SK-N-MC (cell line): ENCODE results near the gene JAZF1.

Experiments used
- DNase-seq: peaks from one replicate; pipeline ENCODE4 v3.0.0-alpha.2; 2011; ENCODE audit warnings: low read depth, low spot score
- H3K27ac ChIP-seq: fragments of 200-600 bp; sonication (generic); 2 replicates; pipeline ENCODE4 v1.5.1; 2016; ENCODE audit warnings: mixed run types
- H3K36me3 ChIP-seq: fragments of 200-600 bp; sonication (generic); 2 replicates; pipeline ENCODE4 v1.6.1; 2017; ENCODE audit warnings: antibody characterized with exemption, low read length, mixed read lengths; ENCODE audit not compliant: insufficient read depth
- H3K4me3 ChIP-seq: fragments of 200-600 bp; sonication (generic); 2 replicates; pipeline ENCODE4 v1.5.1; 2016
- H3K9ac ChIP-seq: fragments of 200-600 bp; sonication (generic); 2 replicates; pipeline ENCODE4 v1.8.0; 2017; ENCODE audit warnings: mixed run types, mixed read lengths; ENCODE audit not compliant: insufficient read length
- H3K9me3 ChIP-seq: fragments of 200-600 bp; sonication (generic); 2 replicates; pipeline ENCODE4 v1.6.1; 2017; ENCODE audit warnings: low read depth, mild to moderate bottlenecking, antibody characterized with exemption, low read length, moderate library complexity, mixed read lengths
- EZH2 ChIP-seq: fragments of 200-600 bp; sonication (generic); IDR thresholded peaks from one replicate; pipeline ENCODE4 v1.6.1; 2017; ENCODE audit warnings: antibody characterized with exemption
- FOXP2 ChIP-seq: optimal IDR thresholded peaks from 2 replicates; pipeline ENCODE3; 2011; ENCODE audit warnings: mild to moderate bottlenecking, moderate library complexity; ENCODE audit not compliant: insufficient read depth; ENCODE audit errors: extremely low read length, control extremely low read depth
- POLR2AphosphoS5 ChIP-seq: IDR thresholded peaks from 2 replicates; pipeline ENCODE4 v1.6.1; 2012; ENCODE audit warnings: mild to moderate bottlenecking, low read depth, low read length, borderline replicate concordance

Gene JAZF1

DNA sequence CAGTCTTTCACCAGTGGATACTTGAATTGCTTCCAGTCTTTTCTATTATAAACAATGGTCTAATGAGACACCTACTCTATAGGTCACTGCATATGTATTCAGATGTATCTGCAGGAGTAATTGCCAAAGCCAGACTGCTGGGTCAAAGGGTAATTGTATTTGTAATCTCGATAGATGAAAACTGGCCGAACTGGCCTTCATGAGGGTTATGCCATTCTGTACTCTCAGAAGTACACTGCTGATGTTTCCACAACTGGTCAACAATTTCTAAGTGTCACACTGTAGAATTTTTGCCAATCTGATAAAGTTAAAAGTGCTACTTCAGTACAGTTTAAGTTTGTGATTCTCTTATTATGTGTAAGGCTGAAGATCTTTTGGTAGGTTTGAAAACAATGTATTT lies 64.6 kb downstream of the JAZF1 start:
- TF ChIP-seq EZH2, result no peak
- no peak for TF ChIP-seq POLR2AphosphoS5
- no peak for TF ChIP-seq FOXP2
- no peaks in the 10 kb centered on the region for H3K36me3 ChIP-seq
- H3K9ac ChIP-seq, result no peak overlapping the region
- no peak for DNase-seq
- H3K9me3 ChIP-seq, result no peaks in the 10 kb centered on the region
- no peak overlapping the region for H3K27ac ChIP-seq
- H3K4me3 ChIP-seq, result no peak overlapping the region

DNA sequence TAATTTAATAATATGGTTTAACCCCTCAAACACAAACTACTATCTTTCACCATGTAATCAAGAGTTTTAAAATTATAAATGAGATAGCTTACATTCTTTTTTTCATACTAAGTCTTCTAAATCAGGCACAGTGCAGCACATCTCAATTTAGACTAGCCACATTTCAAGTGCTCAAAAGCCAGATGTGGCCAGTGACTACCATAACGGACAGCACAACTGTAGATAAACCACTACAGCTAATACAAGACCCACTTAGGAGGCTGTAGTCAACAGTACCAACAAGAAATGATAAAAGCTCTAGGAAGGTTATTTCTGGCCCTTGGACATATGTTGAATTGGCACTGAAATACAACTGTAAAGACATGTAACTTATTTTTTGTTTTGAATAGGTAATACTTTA lies 65.3 kb downstream of the JAZF1 start:
- no peaks in the 10 kb centered on the region for H3K9me3 ChIP-seq

DNA sequence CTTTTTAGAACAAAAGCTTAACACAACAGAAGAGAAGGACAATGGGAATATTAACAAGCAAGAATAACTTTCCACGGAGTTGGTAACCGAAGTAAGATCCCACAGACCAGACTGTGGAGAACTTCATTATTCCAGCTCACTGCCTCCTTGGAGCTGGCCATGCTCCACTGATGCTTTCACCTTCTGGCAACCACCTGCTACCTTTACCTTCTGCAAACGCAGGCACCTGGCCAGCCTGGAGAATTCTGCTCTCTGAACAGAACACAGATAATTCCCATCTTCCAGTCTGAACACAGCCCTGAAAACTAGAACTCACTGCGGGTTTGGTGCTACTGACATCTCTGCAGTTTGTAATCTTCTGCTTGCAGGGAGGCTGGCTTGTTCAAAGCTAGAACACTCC lies 66.5 kb downstream of the JAZF1 start:
- no peak overlapping the region for H3K9ac ChIP-seq
- H3K36me3 ChIP-seq, result no peaks in the 10 kb centered on the region
- no peak for DNase-seq
- no peak overlapping the region for H3K27ac ChIP-seq
- no peak for TF ChIP-seq FOXP2
- TF ChIP-seq EZH2, result no peak
- TF ChIP-seq POLR2AphosphoS5, result no peak
- H3K9me3 ChIP-seq, result no peaks in the 10 kb centered on the region
- no peak overlapping the region for H3K4me3 ChIP-seq

More for the DNA sequence above, 65.3 kb downstream of the JAZF1 start:
- no peak overlapping the region for H3K27ac ChIP-seq
- no peak overlapping the region for H3K4me3 ChIP-seq
- no peak for DNase-seq
- H3K9ac ChIP-seq, result no peak overlapping the region
- no peak for TF ChIP-seq FOXP2
- no peak for TF ChIP-seq POLR2AphosphoS5
- no peak for TF ChIP-seq EZH2
- no peaks in the 10 kb centered on the region for H3K36me3 ChIP-seq

DNA sequence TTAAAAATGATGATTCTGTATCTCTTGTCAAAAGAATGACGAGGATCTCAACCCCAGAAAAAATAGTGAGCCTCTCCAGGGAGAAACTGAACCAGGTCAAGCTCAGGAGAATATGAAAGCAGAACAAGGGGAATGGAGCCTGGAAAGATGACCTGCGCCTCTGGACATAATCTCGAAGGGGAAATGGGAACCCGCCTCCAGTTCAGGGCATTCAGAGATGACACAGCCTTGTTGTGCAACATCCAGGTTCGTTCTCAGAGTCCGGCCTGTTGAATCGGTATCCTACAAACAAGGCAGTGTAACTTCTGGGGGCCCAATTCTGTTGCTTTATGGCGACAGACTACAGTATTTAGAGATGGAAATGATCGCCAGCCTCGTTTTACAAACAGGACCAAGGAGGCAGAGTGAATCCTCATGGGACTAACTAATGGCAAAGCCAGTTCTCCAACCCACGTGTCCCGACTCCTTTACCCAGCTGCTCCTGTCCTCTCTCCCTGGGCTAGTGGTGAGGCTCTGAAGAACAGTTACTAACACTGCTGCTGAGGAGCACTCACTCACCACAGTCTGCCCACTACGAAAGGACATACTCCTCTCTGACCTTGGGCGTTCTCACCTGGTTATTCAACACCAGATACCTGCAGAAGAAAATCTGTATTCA lies 67.6 kb downstream of the JAZF1 start:
- Histone ChIP-seq H3K36me3 (no peaks in the 10 kb centered on the region), H3K9ac (no peak overlapping the region), H3K9me3 (no peaks in the 10 kb centered on the region), H3K4me3 (no peak overlapping the region), H3K27ac (no peak overlapping the region)
- no peak for DNase-seq
- no peak for TF ChIP-seq FOXP2
- no peak for TF ChIP-seq EZH2
- TF ChIP-seq POLR2AphosphoS5, result no peak

DNA sequence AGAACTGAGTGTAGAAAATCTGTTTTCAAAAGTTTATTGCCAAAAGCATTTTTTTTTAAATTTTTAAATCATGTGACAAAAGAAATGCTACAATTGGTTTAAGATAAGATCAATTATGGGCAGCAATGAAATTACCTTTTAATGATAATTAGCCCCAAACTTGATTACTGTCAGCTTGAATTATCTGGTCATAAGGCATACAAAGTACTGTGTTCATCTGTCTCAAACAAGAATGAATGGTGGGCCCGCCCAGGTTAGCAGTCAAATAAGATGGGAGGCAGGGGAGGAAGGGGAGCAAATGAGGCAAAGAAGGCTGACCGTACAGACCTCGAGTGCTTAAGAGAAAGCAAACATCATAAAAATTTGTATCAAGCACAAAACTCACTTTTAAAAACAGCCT lies 68.1 kb downstream of the JAZF1 start:
- H3K4me3 ChIP-seq, result no peak overlapping the region
- H3K36me3 ChIP-seq, result no peaks in the 10 kb centered on the region
- no peaks in the 10 kb centered on the region for H3K9me3 ChIP-seq
- H3K27ac ChIP-seq, result no peak overlapping the region
- no peak for TF ChIP-seq EZH2
- TF ChIP-seq FOXP2, result no peak
- no peak overlapping the region for H3K9ac ChIP-seq
- DNase-seq, result no peak

DNA sequence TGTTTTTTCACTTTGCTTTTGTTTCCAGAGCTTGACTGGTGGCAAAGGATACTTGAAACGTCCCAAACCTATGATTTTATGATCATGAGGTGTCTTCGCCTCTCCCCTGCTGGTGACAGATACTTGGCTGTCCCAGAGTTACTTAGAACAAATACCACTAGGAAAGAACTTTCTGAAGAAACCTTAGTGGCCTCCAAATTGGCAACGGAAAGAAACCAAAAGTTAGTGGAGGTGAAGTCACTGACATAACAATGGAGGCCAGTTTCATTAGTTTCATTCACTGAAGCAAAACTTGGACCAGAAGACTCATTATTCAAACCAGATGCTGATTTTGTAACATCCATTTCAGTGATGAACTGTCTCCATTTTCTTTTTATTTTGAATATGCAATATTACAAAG lies 68.6 kb downstream of the JAZF1 start:
- no peak overlapping the region for H3K4me3 ChIP-seq
- H3K9me3 ChIP-seq, result no peaks in the 10 kb centered on the region
- DNase-seq, result no peak
- no peaks in the 10 kb centered on the region for H3K36me3 ChIP-seq
- H3K9ac ChIP-seq, result no peak overlapping the region
- TF ChIP-seq EZH2 (no peak), FOXP2 (no peak), POLR2AphosphoS5 (no peak)
- no peak overlapping the region for H3K27ac ChIP-seq

DNA sequence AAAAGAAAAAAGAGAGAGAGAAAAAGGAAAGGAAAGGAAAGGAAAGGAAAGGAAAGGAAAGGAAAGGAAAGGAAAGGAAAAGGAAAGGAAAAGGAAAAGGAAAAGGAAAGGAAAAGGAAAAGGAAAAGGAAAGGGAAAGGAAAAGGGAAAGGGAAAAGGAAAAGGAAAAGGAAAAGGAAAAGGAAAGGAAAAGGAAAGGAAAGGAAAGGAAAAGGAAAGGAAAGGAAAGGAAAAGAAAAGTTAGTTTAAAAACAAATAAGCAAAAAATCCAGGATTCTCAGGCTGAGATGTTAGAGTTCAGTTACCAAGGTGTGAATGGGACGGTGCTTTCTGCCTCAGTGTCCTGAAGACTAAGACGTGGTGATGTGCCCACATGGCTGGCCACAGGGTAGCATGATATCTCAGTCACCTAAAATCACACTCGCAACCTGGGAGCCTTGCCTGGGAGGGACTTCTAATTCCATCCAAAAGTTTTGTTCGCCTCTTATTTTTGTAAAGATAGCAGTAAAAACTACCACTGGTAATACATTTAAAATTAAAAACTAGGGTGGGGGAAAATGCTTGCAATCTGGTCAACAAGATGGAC lies 70.1 kb downstream of the JAZF1 start:
- H3K27ac ChIP-seq, result no peak overlapping the region
- DNase-seq, result no peak
- H3K9ac ChIP-seq, result no peak overlapping the region
- H3K36me3 ChIP-seq, result no peaks in the 10 kb centered on the region
- no peak overlapping the region for H3K4me3 ChIP-seq
- H3K9me3 ChIP-seq, result no peaks in the 10 kb centered on the region
- no peak for TF ChIP-seq POLR2AphosphoS5
- TF ChIP-seq EZH2, result no peak
- no peak for TF ChIP-seq FOXP2

DNA sequence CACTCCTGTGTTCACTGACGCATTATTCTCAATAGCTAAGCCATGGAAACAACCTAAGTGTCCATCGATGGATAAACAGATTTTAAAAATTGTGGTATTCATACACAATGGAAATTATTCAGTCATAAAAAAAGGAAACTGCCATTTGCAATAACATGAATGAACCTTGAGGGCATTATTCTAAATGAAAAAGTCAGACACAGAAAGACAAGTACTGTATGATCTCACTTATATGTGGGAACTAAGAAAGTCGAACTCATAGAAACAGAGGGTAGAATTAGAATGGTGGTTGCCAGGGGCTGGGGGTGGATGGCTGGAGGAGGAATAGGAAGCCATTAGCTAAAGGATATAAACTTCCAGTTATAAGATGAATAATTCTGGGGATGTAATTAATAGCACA lies 71.8 kb downstream of the JAZF1 start:
- no peak overlapping the region for H3K4me3 ChIP-seq
- no peak for TF ChIP-seq EZH2
- TF ChIP-seq POLR2AphosphoS5, result no peak
- no peak for TF ChIP-seq FOXP2
- no peak overlapping the region for H3K27ac ChIP-seq

DNA sequence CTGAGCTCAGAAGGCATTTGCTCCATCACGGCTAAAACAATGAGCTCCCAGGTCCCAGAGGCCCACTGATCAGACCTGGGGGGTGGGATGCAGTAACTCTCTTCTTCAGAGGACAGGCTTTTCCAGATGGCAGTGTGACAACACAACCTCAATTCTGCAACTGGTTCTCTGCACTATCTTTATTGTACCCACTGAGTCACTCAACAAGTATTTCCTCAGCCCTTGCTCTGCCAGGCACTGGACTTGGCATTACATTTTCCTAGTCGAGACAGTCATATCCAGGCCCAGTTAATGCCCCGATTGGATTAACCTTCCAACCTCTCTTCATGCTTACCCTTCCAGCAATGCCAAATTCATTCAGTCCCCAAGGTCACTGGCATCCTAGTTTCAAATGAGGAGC lies 72.6 kb downstream of the JAZF1 start:
- Histone ChIP-seq H3K9me3 (no peaks in the 10 kb centered on the region), H3K36me3 (no peaks in the 10 kb centered on the region), H3K4me3 (no peak overlapping the region), H3K9ac (no peak overlapping the region), H3K27ac (no peak overlapping the region)
- DNase-seq, result no peak
- TF ChIP-seq FOXP2 (no peak), EZH2 (no peak), POLR2AphosphoS5 (no peak)

More for the DNA sequence above, 71.8 kb downstream of the JAZF1 start:
- no peaks in the 10 kb centered on the region for H3K36me3 ChIP-seq
- H3K9me3 ChIP-seq, result no peaks in the 10 kb centered on the region
- H3K9ac ChIP-seq, result no peak overlapping the region
- DNase-seq, result no peak
